ENCODE measurements around the gene PPP1R16B.
"Not testable (repeated sequence)": the region's sequence is repeated elsewhere in the genome, so short reads cannot be mapped to it uniquely, and the experiment has no call there.

PPP1R16B gene

DNA sequence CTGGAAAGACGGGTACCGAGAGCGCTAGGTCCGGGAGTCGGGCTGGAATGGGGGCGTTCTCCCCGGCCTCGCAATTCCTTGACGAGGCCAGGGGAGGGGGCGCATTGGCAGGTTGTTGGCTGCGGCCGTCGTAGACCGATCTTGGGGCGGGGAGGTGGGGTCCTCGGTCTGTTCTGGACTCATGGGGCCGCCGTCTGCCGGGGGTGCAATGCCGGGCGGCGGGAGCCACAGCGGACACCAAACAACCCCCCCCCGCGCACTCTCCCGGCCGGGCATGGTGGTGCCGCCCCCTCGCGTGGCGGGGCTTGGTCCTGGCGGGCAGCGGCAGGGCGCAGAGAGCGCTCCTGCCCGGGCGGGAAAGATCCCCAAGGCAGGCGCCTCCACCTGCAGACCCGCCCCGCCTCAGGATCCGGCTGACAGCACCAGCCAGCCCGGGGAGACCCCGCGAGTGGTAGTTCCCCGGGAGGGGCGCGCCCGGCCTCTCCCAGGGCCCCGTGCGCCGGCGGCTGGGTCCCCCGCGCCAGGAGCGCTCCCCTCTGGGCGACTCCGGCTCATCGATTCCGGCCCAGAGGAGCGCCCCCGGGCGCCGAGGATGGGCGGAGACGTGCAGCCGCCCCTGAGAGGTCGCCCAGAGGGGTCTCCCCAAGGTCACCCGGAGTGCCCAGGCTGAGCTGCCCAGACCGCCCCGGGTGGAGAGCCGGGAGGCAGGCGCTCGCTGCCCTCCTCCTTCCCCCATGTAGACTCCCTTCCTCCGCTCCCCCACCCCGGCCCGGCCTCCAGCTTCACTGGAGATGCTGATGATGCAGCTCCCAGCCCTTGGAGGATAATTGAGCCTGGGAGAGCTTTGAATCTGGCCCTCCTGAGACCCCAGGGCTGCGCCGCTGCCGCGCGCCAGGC, 709 bp downstream of the PPP1R16B start:
- H3K36me3 Mint-ChIP-seq (ENCODE audit: low read depth) = peaks cover 35% of the 10 kb centered on the region
- H3K4me1 Mint-ChIP-seq (ENCODE audit: low read depth) = peaks cover 57% of the 10 kb centered on the region
- no peaks in the 10 kb centered on the region for H3K27me3 Mint-ChIP-seq (ENCODE audit: low read depth)
- no peaks in the 10 kb centered on the region for H3K9me3 Mint-ChIP-seq
- H3K4me3 Mint-ChIP-seq = peak overlapping the region; percentile 90
- peak overlapping the region; percentile 98 for H3K27ac Mint-ChIP-seq

DNA sequence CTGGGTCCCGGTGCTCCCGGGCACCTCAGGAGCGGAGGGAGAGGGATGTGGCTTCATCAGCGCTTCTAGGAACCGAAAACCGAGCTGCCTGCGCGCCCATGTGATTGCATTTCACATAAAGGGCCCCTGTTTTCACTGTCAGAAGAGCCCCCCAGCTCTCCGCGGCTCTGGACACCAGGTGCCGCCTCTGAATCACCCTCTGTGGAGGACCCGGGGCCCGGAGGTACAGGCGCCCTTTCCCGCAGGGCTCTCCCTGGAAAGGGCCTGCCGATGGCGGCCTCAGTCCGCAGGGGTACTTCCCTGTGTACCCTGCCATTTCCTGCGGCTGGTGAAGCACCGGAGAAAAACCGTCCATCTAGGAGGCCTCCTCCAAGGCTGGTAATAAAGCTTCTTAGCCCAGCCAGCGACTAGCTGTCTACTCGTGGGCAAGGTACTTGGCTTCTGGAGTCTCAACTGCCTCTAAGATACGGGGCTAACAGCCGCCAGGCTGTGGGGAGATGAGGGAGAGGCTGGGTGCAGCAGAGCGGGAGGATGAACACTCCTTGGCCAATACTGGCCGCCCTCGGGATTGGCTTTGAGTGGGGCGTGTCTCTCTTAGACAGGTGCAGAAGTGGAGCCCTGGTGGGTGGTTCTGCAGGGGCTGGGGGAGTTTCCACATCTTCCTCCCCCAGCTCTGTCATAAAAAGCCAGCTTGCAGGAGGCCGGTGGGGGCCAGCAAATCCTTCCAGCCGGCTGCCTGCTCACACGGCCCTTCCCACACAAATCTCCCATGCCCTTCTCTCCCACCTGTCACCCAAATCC, 1.6 kb downstream of the PPP1R16B start:
- no peaks in the 10 kb centered on the region for H3K27me3 Mint-ChIP-seq (ENCODE audit: low read depth)
- H3K9me3 Mint-ChIP-seq = no peaks in the 10 kb centered on the region
- peak overlapping the region; percentile 77 for H3K27ac Mint-ChIP-seq
- peaks cover 42% of the 10 kb centered on the region for H3K36me3 Mint-ChIP-seq (ENCODE audit: low read depth)
- H3K4me1 Mint-ChIP-seq (ENCODE audit: low read depth) = peaks cover 63% of the 10 kb centered on the region
- peak overlapping the region; percentile 88 for H3K4me3 Mint-ChIP-seq

DNA sequence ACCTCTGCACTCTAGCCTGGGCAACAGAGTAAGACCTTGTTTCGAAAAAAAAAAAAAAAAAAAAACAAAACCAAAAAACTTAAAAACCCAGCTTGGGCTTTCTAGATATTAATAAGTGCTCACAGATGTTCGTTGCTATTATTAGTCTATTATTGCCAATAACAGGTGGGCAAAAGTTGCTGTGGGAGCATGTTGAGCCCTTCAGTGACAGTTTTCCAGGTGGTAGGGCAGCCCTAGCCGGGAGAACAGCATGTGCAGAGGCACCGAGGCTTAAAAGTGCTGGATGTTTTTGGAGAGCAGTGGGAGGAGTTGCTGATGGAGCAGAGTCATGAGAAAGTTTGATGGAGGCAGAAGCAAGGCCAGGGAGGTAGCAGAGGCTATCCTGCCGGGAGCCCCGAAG, 4.4 kb downstream of the PPP1R16B start:
- Mint-ChIP-seq H3K4me3 (no peak overlapping the region), H3K27ac (no peak overlapping the region), H3K4me1 (ENCODE audit: low read depth) (peaks cover 62% of the 10 kb centered on the region), H3K36me3 (ENCODE audit: low read depth) (peaks cover 47% of the 10 kb centered on the region), H3K27me3 (ENCODE audit: low read depth) (no peaks in the 10 kb centered on the region), H3K9me3 (no peaks in the 10 kb centered on the region)

GRCh38 chr20:38810926-38811630, 5.6 kb downstream of the PPP1R16B start:
- Mint-ChIP-seq H3K27me3 (ENCODE audit: low read depth) (no peaks in the 10 kb centered on the region), H3K36me3 (ENCODE audit: low read depth) (peaks cover 59% of the 10 kb centered on the region), H3K4me1 (ENCODE audit: low read depth) (peaks cover 70% of the 10 kb centered on the region), H3K27ac (no peak overlapping the region), H3K9me3 (no peaks in the 10 kb centered on the region), H3K4me3 (no peak overlapping the region)

GRCh38 chr20:38811769-38812168, 6.3 kb downstream of the PPP1R16B start:
- peaks cover 64% of the 10 kb centered on the region for H3K36me3 Mint-ChIP-seq (ENCODE audit: low read depth)
- no peak overlapping the region for H3K27ac Mint-ChIP-seq
- no peaks in the 10 kb centered on the region for H3K9me3 Mint-ChIP-seq
- peaks cover 73% of the 10 kb centered on the region for H3K4me1 Mint-ChIP-seq (ENCODE audit: low read depth)
- no peaks in the 10 kb centered on the region for H3K27me3 Mint-ChIP-seq (ENCODE audit: low read depth)
- H3K4me3 Mint-ChIP-seq = no peak overlapping the region

DNA sequence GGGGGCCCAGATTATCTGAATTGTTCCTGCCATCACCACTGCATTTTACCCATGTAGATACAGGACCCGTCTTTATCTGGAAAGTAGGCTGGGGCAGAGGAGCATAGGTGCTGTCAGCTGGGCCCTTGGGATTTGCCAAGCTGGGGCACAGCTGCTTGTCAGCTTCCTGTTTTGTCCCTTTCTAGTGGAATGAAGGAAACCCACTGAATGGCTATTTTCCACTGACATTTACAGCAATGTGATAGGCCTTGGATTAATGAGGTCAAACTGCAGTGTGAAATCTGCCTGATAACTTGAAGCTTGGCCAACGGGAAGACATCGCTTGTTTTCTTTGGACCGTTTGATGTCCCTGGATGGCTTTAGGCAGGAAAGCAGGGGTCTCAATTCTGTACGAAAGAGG, 6.7 kb downstream of the PPP1R16B start:
- H3K27ac Mint-ChIP-seq = no peak overlapping the region
- no peak overlapping the region for H3K4me3 Mint-ChIP-seq
- no peaks in the 10 kb centered on the region for H3K9me3 Mint-ChIP-seq
- H3K36me3 Mint-ChIP-seq (ENCODE audit: low read depth) = peaks cover 63% of the 10 kb centered on the region
- peaks cover 75% of the 10 kb centered on the region for H3K4me1 Mint-ChIP-seq (ENCODE audit: low read depth)
- no peaks in the 10 kb centered on the region for H3K27me3 Mint-ChIP-seq (ENCODE audit: low read depth)

DNA sequence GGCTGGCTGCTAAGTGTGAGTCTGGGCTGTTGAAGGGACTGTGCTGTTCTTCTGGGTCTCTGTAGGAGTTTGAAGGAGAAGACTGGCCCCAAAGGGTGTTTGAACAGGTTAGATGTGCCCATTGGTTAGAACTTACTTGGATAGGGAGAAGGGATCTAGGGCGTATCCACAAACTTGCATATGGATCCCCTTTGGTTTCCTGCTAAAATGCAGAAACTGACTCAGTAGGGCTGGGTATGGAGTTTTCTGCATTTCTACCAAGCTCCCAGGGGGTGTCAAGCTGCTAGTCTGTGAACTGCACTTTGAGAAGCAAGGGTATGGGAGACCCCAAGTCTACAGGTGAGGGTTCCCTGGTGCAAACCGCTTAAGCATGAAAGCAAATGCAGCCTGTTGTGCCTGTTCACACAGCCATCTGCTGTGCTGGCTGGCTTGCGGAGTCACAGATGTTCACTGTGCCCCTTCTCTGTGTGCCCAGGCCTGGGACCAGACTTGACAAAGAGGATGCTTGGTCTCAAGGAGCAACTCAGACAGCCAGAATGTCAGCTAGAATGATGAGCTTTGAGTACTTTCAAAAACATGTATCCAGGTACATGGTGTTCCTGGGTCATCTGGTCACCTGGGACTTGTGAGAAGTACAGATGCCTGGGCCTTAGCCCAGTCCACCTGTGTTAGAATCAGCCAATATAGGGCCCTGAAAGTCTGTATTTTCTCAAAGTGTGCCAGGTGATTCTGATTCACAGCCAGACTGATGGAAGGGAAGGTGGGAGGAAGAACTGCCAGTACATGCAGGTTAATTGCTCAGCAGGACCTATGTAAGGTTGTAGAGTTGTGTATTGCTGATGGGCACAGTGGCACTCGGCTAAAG, 7.4 kb downstream of the PPP1R16B start:
- H3K4me3 Mint-ChIP-seq = no peak overlapping the region
- peaks cover 71% of the 10 kb centered on the region for H3K4me1 Mint-ChIP-seq (ENCODE audit: low read depth)
- H3K27ac Mint-ChIP-seq = peak overlapping the region; percentile 26
- peaks cover 59% of the 10 kb centered on the region for H3K36me3 Mint-ChIP-seq (ENCODE audit: low read depth)
- no peaks in the 10 kb centered on the region for H3K27me3 Mint-ChIP-seq (ENCODE audit: low read depth)
- H3K9me3 Mint-ChIP-seq = no peaks in the 10 kb centered on the region

DNA sequence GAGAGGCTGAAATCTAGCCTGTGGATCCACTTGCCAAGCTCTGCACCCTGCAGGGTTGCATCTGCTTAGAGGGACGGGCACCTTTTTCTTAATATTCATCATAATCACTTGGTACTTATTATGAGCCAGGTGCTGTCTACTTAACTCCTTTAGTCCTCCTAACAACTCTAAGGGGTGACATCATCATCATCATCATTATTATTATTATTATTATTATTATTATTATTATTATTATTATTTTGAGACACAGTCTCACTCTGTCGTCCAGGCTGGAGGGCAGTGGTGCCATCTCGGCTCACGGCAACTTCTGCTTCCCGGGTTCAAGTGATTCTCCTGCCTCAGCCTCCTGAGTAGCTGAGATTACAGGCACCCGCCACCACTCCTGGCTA, 8.1 kb downstream of the PPP1R16B start:
- H3K4me3 Mint-ChIP-seq; H3K9me3 Mint-ChIP-seq; H3K27me3 Mint-ChIP-seq (ENCODE audit: low read depth): not testable (repeated sequence)
- peak overlapping the region; percentile 26 for H3K27ac Mint-ChIP-seq
- peaks cover 59% of the 10 kb centered on the region for H3K36me3 Mint-ChIP-seq (ENCODE audit: low read depth)
- H3K4me1 Mint-ChIP-seq (ENCODE audit: low read depth) = peaks cover 70% of the 10 kb centered on the region

DNA sequence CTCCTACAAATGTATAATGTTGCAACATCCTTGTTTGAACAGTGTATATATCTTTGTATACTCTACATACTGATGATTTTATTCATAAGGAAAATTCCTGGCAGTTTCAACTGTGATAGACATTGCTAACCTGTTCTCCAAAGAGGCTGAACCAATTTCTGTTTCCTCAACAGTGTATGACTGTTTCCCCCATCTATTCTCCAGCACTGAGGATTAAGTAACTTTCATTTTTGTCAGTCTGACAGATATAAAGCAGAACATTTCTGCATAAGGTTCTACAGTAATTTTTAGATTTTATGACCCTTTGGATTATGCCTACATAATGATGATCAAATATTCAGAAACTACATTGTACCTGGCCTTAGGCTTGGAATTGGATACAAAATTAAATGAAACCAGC, 9.9 kb downstream of the PPP1R16B start:
- no peaks in the 10 kb centered on the region for H3K27me3 Mint-ChIP-seq (ENCODE audit: low read depth)
- H3K36me3 Mint-ChIP-seq (ENCODE audit: low read depth) = peaks cover 49% of the 10 kb centered on the region

GRCh38 chr20:38818113-38819065, 12.9 kb downstream of the PPP1R16B start:
- H3K27me3 Mint-ChIP-seq (ENCODE audit: low read depth) = no peaks in the 10 kb centered on the region
- peak overlapping the region; percentile 41 for H3K27ac Mint-ChIP-seq
- peaks cover 51% of the 10 kb centered on the region for H3K36me3 Mint-ChIP-seq (ENCODE audit: low read depth)
- H3K9me3 Mint-ChIP-seq = no peaks in the 10 kb centered on the region
- H3K4me3 Mint-ChIP-seq = no peak overlapping the region
- H3K4me1 Mint-ChIP-seq (ENCODE audit: low read depth) = peaks cover 54% of the 10 kb centered on the region

More for the DNA sequence above, 9.9 kb downstream of the PPP1R16B start:
- Mint-ChIP-seq H3K27ac (no peak overlapping the region), H3K4me1 (ENCODE audit: low read depth) (peaks cover 60% of the 10 kb centered on the region), H3K9me3 (no peaks in the 10 kb centered on the region), H3K4me3 (no peak overlapping the region)

DNA sequence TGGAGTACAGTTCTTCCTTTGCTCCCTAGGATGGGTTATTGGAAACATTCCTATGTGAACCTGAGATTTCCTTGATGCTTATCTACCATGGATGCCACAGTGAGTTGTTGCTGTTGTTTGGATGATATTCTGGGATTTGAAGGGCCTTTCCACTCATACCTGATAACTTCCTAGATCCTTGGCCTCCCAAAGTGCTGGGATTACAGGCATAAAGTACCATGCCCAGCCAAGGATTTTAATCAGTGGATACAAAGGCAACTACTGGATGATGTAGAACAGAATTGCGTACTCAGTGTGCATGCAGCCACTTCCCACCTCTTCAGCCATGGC, 20.0 kb downstream of the PPP1R16B start:
- Mint-ChIP-seq H3K4me3 (no peak overlapping the region), H3K36me3 (ENCODE audit: low read depth) (peaks cover 57% of the 10 kb centered on the region), H3K27ac (no peak overlapping the region), H3K27me3 (ENCODE audit: low read depth) (no peaks in the 10 kb centered on the region), H3K4me1 (ENCODE audit: low read depth) (peaks cover 64% of the 10 kb centered on the region), H3K9me3 (no peaks in the 10 kb centered on the region)

DNA sequence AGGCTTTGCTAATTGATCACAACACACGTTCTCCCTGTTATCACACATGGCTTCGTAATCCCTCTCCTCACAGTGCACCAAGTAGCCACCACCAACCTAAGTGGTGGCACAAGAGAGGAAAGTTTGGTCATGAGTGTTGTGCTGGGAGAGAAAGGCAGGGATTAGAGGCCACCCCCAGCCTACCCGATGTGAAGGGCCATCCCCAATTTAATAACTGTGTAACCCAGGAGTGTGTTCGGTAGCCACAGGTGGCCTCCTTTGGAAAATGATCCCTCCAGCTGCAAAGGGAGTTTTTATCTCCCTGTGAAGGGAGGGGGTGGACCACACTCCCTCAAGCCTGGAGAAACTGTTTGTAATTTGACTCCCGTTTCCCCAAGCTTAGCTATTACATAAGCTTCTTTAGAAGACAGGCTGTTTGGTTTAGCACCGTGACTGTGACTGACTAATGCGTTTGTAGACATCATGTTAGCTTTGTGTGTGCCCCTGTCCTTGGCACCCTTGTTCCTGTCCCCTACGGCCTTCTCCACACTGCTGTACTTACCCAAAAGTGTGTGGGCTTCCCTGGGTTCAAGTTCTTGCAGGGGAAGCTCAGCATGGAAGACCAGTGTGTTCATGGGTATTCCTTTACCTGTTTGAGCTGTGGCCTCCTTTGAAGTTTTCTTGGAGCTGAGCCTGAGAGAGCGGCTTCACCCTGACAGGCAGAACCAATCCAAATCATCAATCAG, 20.6 kb downstream of the PPP1R16B start:
- no peak overlapping the region for H3K27ac Mint-ChIP-seq
- no peaks in the 10 kb centered on the region for H3K27me3 Mint-ChIP-seq (ENCODE audit: low read depth)
- peaks cover 67% of the 10 kb centered on the region for H3K4me1 Mint-ChIP-seq (ENCODE audit: low read depth)
- H3K4me3 Mint-ChIP-seq = no peak overlapping the region
- peaks cover 59% of the 10 kb centered on the region for H3K36me3 Mint-ChIP-seq (ENCODE audit: low read depth)
- no peaks in the 10 kb centered on the region for H3K9me3 Mint-ChIP-seq
